Muscle layer of colon (tissue), 2 donors: ENCODE measurements around the gene RABL3.

Experiments used
- H3K27ac ChIP-seq: one replicate; pipeline ENCODE4 v1.7.0; 2013; ENCODE audit warnings: low read depth, mild to moderate bottlenecking, low read length, moderate library complexity
- H3K27me3 ChIP-seq, 2 donors: one replicate each; pipeline ENCODE4 v1.7.0; 2013; ENCODE audit warnings: low read length in 2 of 2, mild to moderate bottlenecking in 2 of 2; ENCODE audit not compliant: insufficient read depth in 2 of 2, control insufficient read depth in 1 of 2
- H3K36me3 ChIP-seq: one replicate; pipeline ENCODE4 v1.7.0; 2013; ENCODE audit warnings: mild to moderate bottlenecking, low read length; ENCODE audit not compliant: insufficient read depth
- H3K4me1 ChIP-seq: one replicate; pipeline ENCODE4 v1.7.0; 2013; ENCODE audit warnings: mild to moderate bottlenecking, low read length; ENCODE audit not compliant: insufficient read depth
- H3K4me3 ChIP-seq, 2 donors: one replicate each; pipeline ENCODE4 v1.7.0; 2013; ENCODE audit warnings: low read length in 2 of 2, low read depth in 1 of 2, mild to moderate bottlenecking in 1 of 2, moderate library complexity in 1 of 2
- H3K9ac ChIP-seq: one replicate; pipeline ENCODE4 v1.7.0; 2013; ENCODE audit warnings: low read length
- H3K9me3 ChIP-seq: one replicate; pipeline ENCODE4 v1.7.0; 2013; ENCODE audit warnings: mild to moderate bottlenecking, low read length
- donor health status: abdominal sarcoma.
- donor health status: Adenocarcinoma of cecum.

The RABL3 gene

GRCh38 chr3:120659834-120660233, 82.5 kb downstream of the RABL3 start:
- H3K27ac ChIP-seq, result no peak overlapping the region
- H3K9ac ChIP-seq, result no peak overlapping the region
- no peaks in the 10 kb centered on the region for H3K27me3 ChIP-seq
- H3K4me1 ChIP-seq, result no peaks in the 10 kb centered on the region
- H3K36me3 ChIP-seq, result no peaks in the 10 kb centered on the region
- no peaks in the 10 kb centered on the region for H3K9me3 ChIP-seq
- no peak overlapping the region for H3K4me3 ChIP-seq

- no peak overlapping the region for H3K27ac ChIP-seq
- H3K36me3 ChIP-seq, result no peaks in the 10 kb centered on the region
- no peaks in the 10 kb centered on the region for H3K4me1 ChIP-seq
- H3K4me3 ChIP-seq, result no peak overlapping the region
- H3K9ac ChIP-seq, result no peak overlapping the region
- no peaks in the 10 kb centered on the region for H3K9me3 ChIP-seq
- no peaks in the 10 kb centered on the region for H3K27me3 ChIP-seq
Measured at GRCh38 chr3:120659285-120659684, 83.0 kb downstream of the RABL3 start.

- no peak overlapping the region for H3K9ac ChIP-seq
- no peak overlapping the region for H3K27ac ChIP-seq
- H3K4me3 ChIP-seq, result no peak overlapping the region
- H3K36me3 ChIP-seq, result no peaks in the 10 kb centered on the region
- no peaks in the 10 kb centered on the region for H3K27me3 ChIP-seq
- no peaks in the 10 kb centered on the region for H3K9me3 ChIP-seq
- no peaks in the 10 kb centered on the region for H3K4me1 ChIP-seq
Measured at GRCh38 chr3:120652896-120653545, 89.3 kb downstream of the RABL3 start.

DNA sequence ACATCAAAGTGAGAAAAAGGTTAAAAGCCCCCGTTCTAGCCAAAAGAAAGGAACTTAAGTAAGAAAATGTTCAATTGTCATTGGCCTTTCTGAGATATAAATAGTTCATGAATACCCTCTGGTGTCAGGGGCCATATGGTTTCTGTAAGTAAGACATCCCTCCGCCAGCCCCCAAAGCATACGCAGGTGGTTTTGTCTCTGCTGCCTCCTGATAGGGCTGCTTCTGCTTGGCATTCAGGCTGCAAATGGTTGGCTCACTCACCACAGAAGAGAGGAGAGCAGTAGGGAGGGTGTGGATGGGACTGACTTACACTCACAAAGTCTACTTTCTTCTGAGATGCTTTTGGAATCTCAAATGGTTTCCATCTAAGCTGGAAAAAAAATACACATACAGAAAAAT, 90.0 kb downstream of the RABL3 start:
- Histone ChIP-seq H3K27ac (no peak overlapping the region), H3K4me3 (no peak overlapping the region), H3K36me3 (no peaks in the 10 kb centered on the region), H3K27me3 (no peaks in the 10 kb centered on the region), H3K9ac (no peak overlapping the region), H3K9me3 (no peaks in the 10 kb centered on the region), H3K4me1 (no peaks in the 10 kb centered on the region)

DNA sequence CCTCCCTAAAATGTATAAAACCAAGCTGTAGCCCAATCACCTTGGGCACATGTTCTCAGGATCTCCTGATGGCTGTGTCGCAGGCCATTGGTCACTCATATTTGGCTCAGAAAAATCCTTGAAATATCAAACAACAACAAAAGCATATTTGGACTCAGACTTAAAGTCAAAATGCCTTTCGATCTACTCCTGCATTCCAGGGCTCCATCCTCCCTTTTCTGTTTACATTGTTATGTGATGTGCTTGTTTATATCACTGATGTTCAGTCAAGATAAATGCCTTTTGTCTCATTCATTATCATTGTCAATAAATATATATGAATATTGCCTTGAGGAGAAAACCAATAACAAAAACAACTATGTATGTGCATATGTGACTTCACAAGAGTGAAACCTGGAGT, 92.0 kb downstream of the RABL3 start:
- Histone ChIP-seq H3K36me3 (no peaks in the 10 kb centered on the region), H3K27ac (no peak overlapping the region), H3K9ac (no peak overlapping the region), H3K4me1 (peaks cover 10% of the 10 kb centered on the region), H3K9me3 (no peaks in the 10 kb centered on the region), H3K4me3 (no peak overlapping the region), H3K27me3 (no peaks in the 10 kb centered on the region)

- no peak overlapping the region for H3K27ac ChIP-seq
- H3K4me1 ChIP-seq, result peaks cover 10% of the 10 kb centered on the region
- no peak overlapping the region for H3K4me3 ChIP-seq
- no peaks in the 10 kb centered on the region for H3K9me3 ChIP-seq
- H3K36me3 ChIP-seq, result no peaks in the 10 kb centered on the region
- H3K27me3 ChIP-seq, result no peaks in the 10 kb centered on the region
- no peak overlapping the region for H3K9ac ChIP-seq
Measured at GRCh38 chr3:120649830-120650233, 92.5 kb downstream of the RABL3 start.

DNA sequence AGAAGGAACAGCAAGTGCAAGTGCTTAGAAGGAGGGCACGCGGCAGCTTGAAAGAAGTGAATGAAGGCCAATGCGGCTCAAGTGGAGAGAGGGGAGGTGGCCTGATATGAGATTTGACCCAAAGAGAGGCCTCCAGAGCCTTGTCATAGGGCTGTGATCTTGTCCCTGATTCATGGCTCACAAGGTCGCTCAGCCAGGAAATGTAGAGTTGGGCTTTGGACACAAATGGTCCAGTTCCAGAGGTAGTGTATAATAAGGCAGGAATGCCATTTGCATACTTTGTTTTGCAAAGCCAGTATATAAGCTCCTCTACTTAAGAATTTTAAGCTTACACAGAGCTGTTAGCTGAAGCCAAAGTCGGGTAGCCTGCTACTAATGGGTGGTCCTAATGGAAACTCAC, 94.0 kb downstream of the RABL3 start:
- H3K36me3 ChIP-seq, result no peaks in the 10 kb centered on the region

DNA sequence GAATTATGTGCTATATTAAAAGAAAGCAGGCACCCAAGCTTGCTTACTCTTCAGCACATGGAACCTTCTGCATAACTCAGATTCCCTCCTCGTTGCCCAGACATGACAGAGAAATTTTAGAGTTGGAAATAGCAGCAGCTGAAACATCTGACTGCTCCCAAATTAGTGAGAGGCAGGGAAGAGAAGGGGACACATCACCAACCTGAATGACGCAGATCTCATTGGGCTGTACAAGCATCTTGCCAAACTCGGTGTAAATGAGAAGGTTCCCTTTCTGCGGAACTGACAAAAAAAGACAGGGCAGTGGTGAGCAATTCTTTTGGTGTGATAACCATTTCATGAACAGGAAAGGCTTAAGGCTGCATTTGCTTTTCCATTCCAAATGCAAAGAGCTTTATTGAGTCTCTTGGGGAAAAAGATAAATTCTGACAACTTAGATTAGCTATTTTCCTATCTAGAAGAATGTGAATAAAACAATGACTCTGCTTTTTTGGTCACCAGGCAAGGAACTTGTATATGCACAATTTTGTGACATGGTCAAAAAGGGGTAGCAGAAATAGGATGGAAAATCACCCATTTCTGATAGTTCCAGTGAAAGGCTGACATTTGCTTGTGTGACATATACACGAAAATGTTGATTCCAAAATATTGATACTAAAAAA, 95.4 kb downstream of the RABL3 start:
- no peaks in the 10 kb centered on the region for H3K27me3 ChIP-seq
- H3K9me3 ChIP-seq, result no peaks in the 10 kb centered on the region
- H3K27ac ChIP-seq, result no peak overlapping the region
- no peak overlapping the region for H3K9ac ChIP-seq
- H3K4me1 ChIP-seq, result peaks cover 10% of the 10 kb centered on the region
- no peaks in the 10 kb centered on the region for H3K36me3 ChIP-seq
- H3K4me3 ChIP-seq, result no peak overlapping the region

More for the DNA sequence above, 94.0 kb downstream of the RABL3 start:
- Histone ChIP-seq H3K9ac (no peak overlapping the region), H3K9me3 (no peaks in the 10 kb centered on the region), H3K4me3 (no peak overlapping the region), H3K27ac (no peak overlapping the region), H3K27me3 (no peaks in the 10 kb centered on the region), H3K4me1 (peaks cover 10% of the 10 kb centered on the region)

GRCh38 chr3:120645083-120645845, 97.1 kb downstream of the RABL3 start:
- H3K27me3 ChIP-seq, result no peaks in the 10 kb centered on the region
- peaks cover 10% of the 10 kb centered on the region for H3K4me1 ChIP-seq
- no peak overlapping the region for H3K27ac ChIP-seq
- no peaks in the 10 kb centered on the region for H3K9me3 ChIP-seq
- no peak overlapping the region for H3K4me3 ChIP-seq
- no peak overlapping the region for H3K9ac ChIP-seq
- no peaks in the 10 kb centered on the region for H3K36me3 ChIP-seq

GRCh38 chr3:120642368-120642948, 99.9 kb downstream of the RABL3 start:
- H3K27ac ChIP-seq, result no peak overlapping the region
- H3K9ac ChIP-seq, result no peak overlapping the region
- H3K9me3 ChIP-seq, result no peaks in the 10 kb centered on the region
- no peaks in the 10 kb centered on the region for H3K36me3 ChIP-seq
- H3K4me3 ChIP-seq, result no peak overlapping the region
- H3K27me3 ChIP-seq, result no peaks in the 10 kb centered on the region
- peaks cover 10% of the 10 kb centered on the region for H3K4me1 ChIP-seq

DNA sequence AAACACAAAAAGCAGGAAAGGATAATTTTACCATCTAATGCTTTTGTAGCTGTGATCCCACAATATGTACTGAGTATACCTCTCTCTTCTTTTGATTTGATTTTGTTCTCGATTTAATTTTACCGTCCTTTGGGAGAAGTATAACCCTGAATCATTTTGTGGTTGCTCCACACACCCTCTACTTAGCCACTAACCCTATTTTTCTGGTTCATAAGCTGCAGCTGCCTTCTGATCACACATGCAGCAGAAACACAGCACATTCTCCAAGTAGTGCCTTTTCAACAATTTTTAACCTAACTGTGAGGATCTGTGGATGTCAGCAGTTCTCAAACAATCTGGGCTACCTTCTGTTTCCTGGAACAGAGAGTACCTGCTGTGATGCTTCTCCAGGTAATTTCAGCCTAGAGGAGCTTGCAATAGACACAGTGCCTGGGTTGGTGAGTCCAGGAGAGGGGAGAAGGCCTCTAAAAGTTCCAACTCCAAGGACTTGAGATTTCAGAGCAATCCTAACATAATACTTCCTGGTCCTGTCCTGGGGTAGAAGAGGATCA, 100.5 kb downstream of the RABL3 start:
- H3K4me1 ChIP-seq, result peaks cover 7% of the 10 kb centered on the region
- no peak overlapping the region for H3K9ac ChIP-seq
- H3K27ac ChIP-seq, result no peak overlapping the region
- no peak overlapping the region for H3K4me3 ChIP-seq
- H3K27me3 ChIP-seq, result no peaks in the 10 kb centered on the region
- no peaks in the 10 kb centered on the region for H3K9me3 ChIP-seq
- H3K36me3 ChIP-seq, result no peaks in the 10 kb centered on the region
